ENCODE results near the gene KLHDC10.

DNA sequence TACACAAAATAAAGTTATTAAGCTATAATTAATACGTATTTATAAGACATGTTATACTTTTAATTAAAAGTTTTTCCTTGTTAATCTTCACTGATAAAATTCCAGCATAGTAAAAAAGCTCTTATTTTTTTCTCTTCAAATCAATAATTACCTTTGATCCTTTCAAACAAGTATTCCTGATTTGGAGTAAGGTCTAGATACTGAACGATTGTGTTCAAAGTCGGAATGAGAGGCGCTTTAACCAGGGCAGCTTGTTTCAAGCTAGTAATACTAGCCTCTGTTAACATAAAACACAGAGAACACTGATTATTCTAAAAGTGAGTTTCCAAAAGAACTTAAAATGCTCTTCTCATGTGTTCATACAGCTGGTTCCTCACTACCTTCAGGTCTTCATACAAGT is 107.9 kb downstream of the KLHDC10 start:
- TF ChIP-seq, protein P1, sequence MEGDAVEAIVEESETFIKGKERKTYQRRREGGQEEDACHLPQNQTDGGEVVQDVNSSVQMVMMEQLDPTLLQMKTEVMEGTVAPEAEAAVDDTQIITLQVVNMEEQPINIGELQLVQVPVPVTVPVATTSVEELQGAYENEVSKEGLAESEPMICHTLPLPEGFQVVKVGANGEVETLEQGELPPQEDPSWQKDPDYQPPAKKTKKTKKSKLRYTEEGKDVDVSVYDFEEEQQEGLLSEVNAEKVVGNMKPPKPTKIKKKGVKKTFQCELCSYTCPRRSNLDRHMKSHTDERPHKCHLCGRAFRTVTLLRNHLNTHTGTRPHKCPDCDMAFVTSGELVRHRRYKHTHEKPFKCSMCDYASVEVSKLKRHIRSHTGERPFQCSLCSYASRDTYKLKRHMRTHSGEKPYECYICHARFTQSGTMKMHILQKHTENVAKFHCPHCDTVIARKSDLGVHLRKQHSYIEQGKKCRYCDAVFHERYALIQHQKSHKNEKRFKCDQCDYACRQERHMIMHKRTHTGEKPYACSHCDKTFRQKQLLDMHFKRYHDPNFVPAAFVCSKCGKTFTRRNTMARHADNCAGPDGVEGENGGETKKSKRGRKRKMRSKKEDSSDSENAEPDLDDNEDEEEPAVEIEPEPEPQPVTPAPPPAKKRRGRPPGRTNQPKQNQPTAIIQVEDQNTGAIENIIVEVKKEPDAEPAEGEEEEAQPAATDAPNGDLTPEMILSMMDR (IDR thresholded peaks at IDR 0.05): no peak
- TF ChIP-seq ZFX (IDR thresholded peaks at IDR 0.05; ENCODE audit: borderline replicate concordance): no peak
